ENCODE results near the gene ULK4.

ULK4 gene

DNA sequence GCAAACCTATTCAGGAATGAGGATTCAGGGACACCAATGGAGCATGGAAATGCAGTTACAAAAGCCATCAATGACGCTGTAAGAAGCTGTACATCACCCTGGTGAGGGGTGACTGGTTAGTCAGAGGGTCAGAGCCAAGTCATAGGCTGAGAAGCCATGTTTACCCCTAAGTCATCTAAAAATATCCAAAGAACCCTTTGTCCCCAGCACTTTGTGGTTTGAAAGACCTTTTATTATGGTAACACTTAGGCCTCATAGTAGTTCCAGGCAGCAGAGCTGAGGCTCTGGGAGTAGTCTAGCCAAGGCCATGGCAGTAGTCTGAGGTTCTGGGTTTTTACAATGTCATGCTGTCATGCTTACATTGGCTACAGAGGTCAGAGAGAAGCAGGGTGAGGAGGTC, 631.4 kb downstream of the ULK4 start:
- no peaks in the 10 kb centered on the region for H3K36me3 ChIP-seq (ENCODE audit: control insufficient read depth in 5 of 5, insufficient read depth in 5 of 5, low read length in 5 of 5)
- H3K4me1 ChIP-seq (ENCODE audit: control insufficient read depth in 5 of 5, insufficient read depth in 5 of 5, low read length in 5 of 5) = no peaks in the 10 kb centered on the region
- no peak overlapping the region for H3K27ac ChIP-seq (ENCODE audit: low read depth, low read length)
- H3K9ac ChIP-seq (ENCODE audit: low read length in 5 of 5) = no peak overlapping the region
- H3K27me3 ChIP-seq (ENCODE audit: control insufficient read depth in 5 of 5, insufficient read depth in 4 of 5, low read length in 5 of 5) = no peaks in the 10 kb centered on the region
- no peaks in the 10 kb centered on the region for H3K9me3 ChIP-seq (ENCODE audit: control insufficient read depth in 5 of 5, low read length in 5 of 5)
- H3K4me3 ChIP-seq (ENCODE audit: low read depth in 1 of 5, low read length in 5 of 5) = no peak overlapping the region

DNA sequence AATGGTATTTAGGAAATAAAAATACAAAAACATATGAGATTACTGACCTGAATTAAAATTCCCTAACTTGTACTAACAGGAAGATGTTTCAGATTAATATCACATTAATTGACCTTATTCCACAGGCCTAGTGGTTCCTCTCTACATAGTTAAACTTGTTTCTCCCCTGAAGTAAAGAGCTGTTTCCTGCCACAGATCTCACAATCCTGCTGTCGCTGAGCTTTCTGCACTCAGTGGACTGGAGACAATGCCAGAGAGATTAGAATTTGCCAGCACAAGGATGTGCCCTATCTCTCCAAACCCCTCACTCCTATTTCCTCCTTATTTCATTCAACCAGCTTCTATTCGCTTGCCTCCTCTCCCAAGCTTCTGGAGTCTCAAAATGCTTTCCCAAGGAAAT, 632.0 kb downstream of the ULK4 start:
- no peak overlapping the region for H3K4me3 ChIP-seq (ENCODE audit: low read depth in 1 of 5, low read length in 5 of 5)
- no peaks in the 10 kb centered on the region for H3K4me1 ChIP-seq (ENCODE audit: control insufficient read depth in 5 of 5, insufficient read depth in 5 of 5, low read length in 5 of 5)
- no peaks in the 10 kb centered on the region for H3K36me3 ChIP-seq (ENCODE audit: control insufficient read depth in 5 of 5, insufficient read depth in 5 of 5, low read length in 5 of 5)
- no peaks in the 10 kb centered on the region for H3K9me3 ChIP-seq (ENCODE audit: control insufficient read depth in 5 of 5, low read length in 5 of 5)
- H3K27me3 ChIP-seq (ENCODE audit: control insufficient read depth in 5 of 5, insufficient read depth in 4 of 5, low read length in 5 of 5) = no peaks in the 10 kb centered on the region
- H3K27ac ChIP-seq (ENCODE audit: low read depth, low read length) = no peak overlapping the region
- H3K9ac ChIP-seq (ENCODE audit: low read length in 5 of 5) = no peak overlapping the region

DNA sequence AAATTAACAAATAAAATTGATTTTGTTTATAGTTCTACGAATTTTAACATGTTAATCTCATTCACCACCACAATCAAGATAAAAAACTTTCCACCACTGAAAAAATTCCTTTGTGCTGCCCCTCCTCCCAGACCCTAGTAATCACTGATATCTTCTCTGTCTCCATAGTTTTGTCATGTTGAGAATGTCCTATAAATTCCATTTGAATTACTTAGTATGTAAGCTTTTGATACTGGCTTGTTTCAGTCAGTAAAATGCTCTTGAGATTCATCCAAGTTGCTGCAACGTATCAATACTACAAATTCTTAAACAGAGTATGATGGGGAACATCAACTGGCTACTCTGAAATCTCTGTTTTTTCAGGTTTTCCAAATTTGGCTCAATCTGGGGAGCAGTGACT, 633.0 kb downstream of the ULK4 start:
- Histone ChIP-seq H3K4me3 (ENCODE audit: low read depth in 1 of 5, low read length in 5 of 5) (no peak overlapping the region), H3K36me3 (ENCODE audit: control insufficient read depth in 5 of 5, insufficient read depth in 5 of 5, low read length in 5 of 5) (no peaks in the 10 kb centered on the region), H3K27me3 (ENCODE audit: control insufficient read depth in 5 of 5, insufficient read depth in 4 of 5, low read length in 5 of 5) (no peaks in the 10 kb centered on the region), H3K4me1 (ENCODE audit: control insufficient read depth in 5 of 5, insufficient read depth in 5 of 5, low read length in 5 of 5) (peaks cover 0 to under 1% (median 0%) of the 10 kb centered on the region in 5 donors), H3K27ac (ENCODE audit: low read depth, low read length) (no peak overlapping the region), H3K9me3 (ENCODE audit: control insufficient read depth in 5 of 5, low read length in 5 of 5) (no peaks in the 10 kb centered on the region), H3K9ac (ENCODE audit: low read length in 5 of 5) (no peak overlapping the region)

DNA sequence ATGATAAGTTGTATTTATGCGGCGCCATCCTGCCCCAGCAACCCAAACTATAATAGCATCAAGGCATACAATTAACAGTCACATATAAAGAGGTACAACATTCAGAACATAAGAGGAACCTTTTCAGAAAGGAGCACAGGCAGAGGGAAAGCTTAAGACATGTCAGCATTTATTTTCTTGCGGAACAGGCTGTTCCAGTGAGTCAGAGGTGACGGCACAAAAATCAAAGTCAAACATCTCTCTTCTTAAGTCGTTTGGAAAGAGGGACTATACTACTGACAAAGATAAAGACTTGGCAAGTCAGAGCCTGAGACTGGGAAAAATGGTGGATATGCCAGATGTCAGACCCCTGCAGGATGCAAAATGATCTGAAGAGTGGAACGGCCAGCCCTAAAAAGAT, 634.2 kb downstream of the ULK4 start:
- Histone ChIP-seq H3K27me3 (ENCODE audit: control insufficient read depth in 5 of 5, insufficient read depth in 4 of 5, low read length in 5 of 5) (no peaks in the 10 kb centered on the region), H3K27ac (ENCODE audit: low read depth, low read length) (no peak overlapping the region), H3K9ac (ENCODE audit: low read length in 5 of 5) (no peak overlapping the region), H3K36me3 (ENCODE audit: control insufficient read depth in 5 of 5, insufficient read depth in 5 of 5, low read length in 5 of 5) (no peaks in the 10 kb centered on the region), H3K9me3 (ENCODE audit: control insufficient read depth in 5 of 5, low read length in 5 of 5) (no peaks in the 10 kb centered on the region), H3K4me1 (ENCODE audit: control insufficient read depth in 5 of 5, insufficient read depth in 5 of 5, low read length in 5 of 5) (peaks cover 0 to 8% (median 0%) of the 10 kb centered on the region in 5 donors), H3K4me3 (ENCODE audit: low read depth in 1 of 5, low read length in 5 of 5) (no peak overlapping the region)

DNA sequence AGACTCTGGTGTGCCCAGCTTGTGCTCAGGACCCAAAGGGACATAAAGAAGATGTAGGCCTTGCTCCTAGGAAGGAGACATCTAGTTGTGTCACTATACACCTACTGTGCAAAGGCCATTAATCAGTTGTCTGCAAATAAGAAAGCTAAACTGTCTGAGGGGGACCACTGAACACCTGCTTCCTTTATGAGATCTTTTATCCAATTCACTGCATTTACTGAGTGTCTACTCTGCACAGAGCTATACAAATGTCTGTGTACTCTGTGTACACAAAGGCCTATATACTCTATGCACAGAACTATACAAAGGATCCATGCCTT, 637.8 kb downstream of the ULK4 start:
- Histone ChIP-seq H3K27ac (ENCODE audit: low read depth, low read length) (no peak overlapping the region), H3K9ac (ENCODE audit: low read length in 5 of 5) (no peak overlapping the region), H3K27me3 (ENCODE audit: control insufficient read depth in 5 of 5, insufficient read depth in 4 of 5, low read length in 5 of 5) (no peaks in the 10 kb centered on the region)

DNA sequence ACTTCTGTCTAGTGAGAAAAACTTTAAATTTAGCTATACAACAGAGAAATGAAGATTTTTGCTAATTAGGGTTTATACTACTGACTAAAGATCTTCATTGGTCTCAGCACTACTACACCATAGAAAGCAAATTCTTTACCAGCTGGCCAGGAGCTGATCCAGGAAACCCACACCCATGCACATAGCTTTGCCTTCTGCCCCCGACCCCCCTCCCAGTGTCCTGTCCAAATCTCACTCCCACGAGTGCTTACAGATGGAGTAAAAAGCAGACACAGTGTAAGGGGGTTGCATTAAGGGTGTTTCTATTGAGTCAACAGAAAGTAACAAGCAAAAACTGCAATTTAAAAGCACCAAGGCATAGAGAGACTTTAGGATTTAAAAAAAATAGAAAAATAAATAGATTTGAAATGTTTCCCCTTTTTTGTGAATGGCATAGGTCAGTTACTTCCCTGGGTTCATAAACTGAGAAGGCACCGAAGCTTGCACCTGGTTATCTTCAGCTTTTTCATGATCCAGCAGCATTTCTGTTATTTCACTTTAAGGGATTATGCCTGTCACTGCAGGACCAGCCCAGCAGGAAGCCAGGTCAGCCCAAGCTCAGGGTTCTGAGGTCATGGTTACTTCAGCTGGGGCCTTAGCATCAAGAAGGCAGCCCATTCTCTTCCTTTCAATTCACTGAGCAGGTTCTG, 638.3 kb downstream of the ULK4 start:
- Histone ChIP-seq H3K4me1 (ENCODE audit: control insufficient read depth in 5 of 5, insufficient read depth in 5 of 5, low read length in 5 of 5) (peaks cover 0 to 8% (median 0%) of the 10 kb centered on the region in 5 donors), H3K27me3 (ENCODE audit: control insufficient read depth in 5 of 5, insufficient read depth in 4 of 5, low read length in 5 of 5) (no peaks in the 10 kb centered on the region), H3K9me3 (ENCODE audit: control insufficient read depth in 5 of 5, low read length in 5 of 5) (no peaks in the 10 kb centered on the region), H3K4me3 (ENCODE audit: low read depth in 1 of 5, low read length in 5 of 5) (no peak overlapping the region), H3K9ac (ENCODE audit: low read length in 5 of 5) (no peak overlapping the region), H3K27ac (ENCODE audit: low read depth, low read length) (no peak overlapping the region), H3K36me3 (ENCODE audit: control insufficient read depth in 5 of 5, insufficient read depth in 5 of 5, low read length in 5 of 5) (no peaks in the 10 kb centered on the region)

More for the DNA sequence above, 637.8 kb downstream of the ULK4 start:
- H3K36me3 ChIP-seq (ENCODE audit: control insufficient read depth in 5 of 5, insufficient read depth in 5 of 5, low read length in 5 of 5) = no peaks in the 10 kb centered on the region
- H3K9me3 ChIP-seq (ENCODE audit: control insufficient read depth in 5 of 5, low read length in 5 of 5) = no peaks in the 10 kb centered on the region
- peaks cover 0 to 8% (median 0%) of the 10 kb centered on the region in 5 donors for H3K4me1 ChIP-seq (ENCODE audit: control insufficient read depth in 5 of 5, insufficient read depth in 5 of 5, low read length in 5 of 5)
- no peak overlapping the region for H3K4me3 ChIP-seq (ENCODE audit: low read depth in 1 of 5, low read length in 5 of 5)

DNA sequence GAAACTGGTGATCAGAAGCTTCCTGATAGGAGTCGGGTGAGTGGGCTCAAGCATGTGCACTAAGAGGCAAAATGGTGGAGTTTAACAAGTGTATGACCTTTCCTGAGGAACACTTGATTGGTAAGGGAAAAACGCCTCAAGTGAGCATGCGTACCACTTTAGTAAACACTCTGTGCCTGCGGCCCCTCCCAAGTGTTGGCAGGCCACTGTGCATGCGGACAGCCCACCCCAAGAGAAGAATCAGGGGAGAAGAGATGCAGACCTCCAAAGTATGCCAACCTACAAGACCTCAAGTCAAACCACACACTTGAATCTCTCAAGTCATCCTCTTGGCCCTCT, 640.3 kb downstream of the ULK4 start:
- Histone ChIP-seq H3K4me3 (ENCODE audit: low read depth in 1 of 5, low read length in 5 of 5) (no peak overlapping the region), H3K9me3 (ENCODE audit: control insufficient read depth in 5 of 5, low read length in 5 of 5) (no peaks in the 10 kb centered on the region), H3K27me3 (ENCODE audit: control insufficient read depth in 5 of 5, insufficient read depth in 4 of 5, low read length in 5 of 5) (no peaks in the 10 kb centered on the region), H3K27ac (ENCODE audit: low read depth, low read length) (no peak overlapping the region), H3K4me1 (ENCODE audit: control insufficient read depth in 5 of 5, insufficient read depth in 5 of 5, low read length in 5 of 5) (peaks cover 0 to 8% (median 0%) of the 10 kb centered on the region in 5 donors), H3K9ac (ENCODE audit: low read length in 5 of 5) (no peak overlapping the region), H3K36me3 (ENCODE audit: control insufficient read depth in 5 of 5, insufficient read depth in 5 of 5, low read length in 5 of 5) (no peaks in the 10 kb centered on the region)

DNA sequence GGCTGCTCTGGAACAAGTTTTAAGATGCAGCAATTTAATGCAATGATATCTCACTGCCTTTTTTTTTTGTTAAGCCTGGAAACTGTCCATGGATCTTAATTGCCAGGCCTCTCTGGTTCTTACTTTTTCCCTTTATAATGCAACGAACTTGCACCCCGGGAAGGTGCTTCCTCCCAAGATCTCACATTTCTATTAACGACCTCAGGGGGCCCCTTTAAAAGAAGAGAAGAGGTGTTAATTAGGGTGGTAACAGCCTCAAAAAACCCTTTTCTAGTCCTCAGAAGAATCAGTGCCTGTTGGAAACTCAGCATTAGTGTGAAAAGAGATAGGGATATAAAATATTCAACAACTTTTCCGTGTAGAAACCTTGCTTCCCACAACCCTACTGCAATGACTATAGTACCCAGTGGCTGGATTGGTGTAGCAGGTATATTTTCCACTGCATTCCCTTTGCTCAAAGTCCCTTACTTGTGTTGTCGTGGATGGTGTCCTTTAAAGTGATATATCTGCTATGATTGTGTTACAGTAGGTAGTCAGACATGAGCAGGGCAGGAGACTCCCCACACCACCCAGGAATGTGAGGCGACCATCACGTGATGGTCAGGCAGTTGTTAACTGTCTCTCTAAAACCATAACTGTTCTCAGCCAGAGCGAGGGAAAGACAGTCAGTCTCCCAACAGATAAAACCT, 640.8 kb downstream of the ULK4 start:
- H3K4me3 ChIP-seq (ENCODE audit: low read depth in 1 of 5, low read length in 5 of 5) = no peak overlapping the region
- H3K4me1 ChIP-seq (ENCODE audit: control insufficient read depth in 5 of 5, insufficient read depth in 5 of 5, low read length in 5 of 5) = peaks cover 0 to 8% (median 0%) of the 10 kb centered on the region in 5 donors
- H3K27me3 ChIP-seq (ENCODE audit: control insufficient read depth in 5 of 5, insufficient read depth in 4 of 5, low read length in 5 of 5) = no peaks in the 10 kb centered on the region
- no peaks in the 10 kb centered on the region for H3K9me3 ChIP-seq (ENCODE audit: control insufficient read depth in 5 of 5, low read length in 5 of 5)
- no peak overlapping the region for H3K27ac ChIP-seq (ENCODE audit: low read depth, low read length)
- no peaks in the 10 kb centered on the region for H3K36me3 ChIP-seq (ENCODE audit: control insufficient read depth in 5 of 5, insufficient read depth in 5 of 5, low read length in 5 of 5)
- no peak overlapping the region for H3K9ac ChIP-seq (ENCODE audit: low read length in 5 of 5)

DNA sequence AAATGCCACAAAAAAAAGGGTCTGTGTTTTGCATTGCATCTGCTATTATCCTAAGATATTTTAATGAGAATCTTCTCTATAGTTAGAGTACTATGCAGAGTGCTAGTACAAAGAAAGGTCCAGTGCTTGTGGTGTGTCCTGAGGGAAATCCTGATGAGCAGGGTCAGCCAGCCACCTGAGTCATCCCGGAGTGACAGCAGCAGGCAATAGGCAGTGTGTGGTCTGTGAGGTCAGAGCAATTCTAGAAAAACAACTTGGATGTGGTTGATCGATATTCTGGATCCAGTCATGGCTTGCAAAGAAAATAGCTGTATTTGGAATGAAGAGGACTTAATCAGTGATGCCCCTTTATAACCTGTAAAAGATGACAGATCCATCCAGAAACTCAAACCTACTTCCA, 643.4 kb downstream of the ULK4 start:
- H3K27me3 ChIP-seq (ENCODE audit: control insufficient read depth in 5 of 5, insufficient read depth in 4 of 5, low read length in 5 of 5) = no peaks in the 10 kb centered on the region

GRCh38 chr3:41317718-41318117, 644.2 kb downstream of the ULK4 start:
- no peaks in the 10 kb centered on the region for H3K27me3 ChIP-seq (ENCODE audit: control insufficient read depth in 5 of 5, insufficient read depth in 4 of 5, low read length in 5 of 5)
- H3K27ac ChIP-seq (ENCODE audit: low read depth, low read length) = no peak overlapping the region
- no peaks in the 10 kb centered on the region for H3K36me3 ChIP-seq (ENCODE audit: control insufficient read depth in 5 of 5, insufficient read depth in 5 of 5, low read length in 5 of 5)

More for the DNA sequence above, 643.4 kb downstream of the ULK4 start:
- Histone ChIP-seq H3K4me3 (ENCODE audit: low read depth in 1 of 5, low read length in 5 of 5) (no peak overlapping the region), H3K4me1 (ENCODE audit: control insufficient read depth in 5 of 5, insufficient read depth in 5 of 5, low read length in 5 of 5) (peaks cover 0 to 4% (median 0%) of the 10 kb centered on the region in 5 donors), H3K9ac (ENCODE audit: low read length in 5 of 5) (no peak overlapping the region), H3K36me3 (ENCODE audit: control insufficient read depth in 5 of 5, insufficient read depth in 5 of 5, low read length in 5 of 5) (no peaks in the 10 kb centered on the region), H3K27ac (ENCODE audit: low read depth, low read length) (no peak overlapping the region), H3K9me3 (ENCODE audit: control insufficient read depth in 5 of 5, low read length in 5 of 5) (no peaks in the 10 kb centered on the region)

More at GRCh38 chr3:41317718-41318117, 644.2 kb downstream of the ULK4 start:
- H3K4me3 ChIP-seq (ENCODE audit: low read depth in 1 of 5, low read length in 5 of 5) = no peak overlapping the region
- no peaks in the 10 kb centered on the region for H3K9me3 ChIP-seq (ENCODE audit: control insufficient read depth in 5 of 5, low read length in 5 of 5)
- no peak overlapping the region for H3K9ac ChIP-seq (ENCODE audit: low read length in 5 of 5)
- no peaks in the 10 kb centered on the region for H3K4me1 ChIP-seq (ENCODE audit: control insufficient read depth in 5 of 5, insufficient read depth in 5 of 5, low read length in 5 of 5)
